GM23338 (cell line): ENCODE measurements around the gene TRIM45. TPM values are rescaled to one million over a fixed set of nuclear protein-coding genes. Genes with fewer than 3 reads are reported as not detected.

Experiments used
- ATAC-seq: fragments of 200-7000 bp; cut with Tn5 transposase; 3 replicates; pipeline ENCODE4 v1.9.1; 2020
- DNase-seq: peaks from one replicate; pipeline ENCODE4 v3.0.0-alpha.2; 2015; ENCODE audit warnings: low spot score
- H2AFZ ChIP-seq: fragments of 200-600 bp; sonication (generic); 2 replicates; pipeline ENCODE4 v1.8.0; 2016; ENCODE audit warnings: antibody characterized with exemption, mild to moderate bottlenecking, moderate library complexity
- H3F3A ChIP-seq: fragments of 200-600 bp; sonication (generic); replicated peaks from 2 replicates; pipeline ENCODE4 v1.8.0; 2017; ENCODE audit warnings: antibody characterized with exemption, mixed run types, low read depth
- H3K27ac ChIP-seq: fragments of 200-600 bp; sonication (generic); 2 replicates; pipeline ENCODE4 v1.6.1; 2016; ENCODE audit warnings: low read depth
- H3K27me3 ChIP-seq: fragments of 200-600 bp; sonication (generic); 2 replicates; pipeline ENCODE4 v1.8.0; 2016; ENCODE audit warnings: mild to moderate bottlenecking, mixed run types, moderate library complexity; ENCODE audit not compliant: insufficient read depth
- H3K36me3 ChIP-seq: fragments of 200-600 bp; sonication (generic); 2 replicates; pipeline ENCODE4 v1.8.0; 2016; ENCODE audit warnings: mild to moderate bottlenecking; ENCODE audit not compliant: insufficient read depth
- H3K4me1 ChIP-seq: fragments of 200-600 bp; sonication (generic); 2 replicates; pipeline ENCODE4 v1.8.0; 2016; ENCODE audit warnings: mild to moderate bottlenecking, moderate library complexity; ENCODE audit not compliant: insufficient read depth
- H3K4me2 ChIP-seq: fragments of 200-600 bp; sonication (generic); 2 replicates; pipeline ENCODE4 v1.7.1; 2017; ENCODE audit warnings: mixed run types
- H3K4me3 ChIP-seq: fragments of 200-600 bp; sonication (generic); 2 replicates; pipeline ENCODE4 v1.6.1; 2016; ENCODE audit warnings: mixed run types
- H3K79me2 ChIP-seq: fragments of 200-600 bp; sonication (generic); replicated peaks from 2 replicates; pipeline ENCODE4 v1.8.0; 2017; ENCODE audit warnings: mild to moderate bottlenecking; ENCODE audit not compliant: insufficient read depth
- H3K9me2 ChIP-seq: fragments of 200-600 bp; sonication (generic); 2 replicates; pipeline ENCODE4 v1.8.0; 2017; ENCODE audit not compliant: insufficient read depth
- H4K20me1 ChIP-seq: fragments of 200-600 bp; sonication (generic); replicated peaks from 2 replicates; pipeline ENCODE4 v1.8.0; 2017; ENCODE audit warnings: mild to moderate bottlenecking; ENCODE audit not compliant: insufficient read depth
- H3K27ac Mint-ChIP-seq: 2 replicates; pipeline ENCODE4 v1.8.0; 2020; ENCODE audit warnings: inconsistent platforms, mild to moderate bottlenecking, moderate library complexity, mixed read lengths
- H3K27me3 Mint-ChIP-seq: 3 replicates; pipeline ENCODE4 v1.8.0; 2022; ENCODE audit warnings: low read depth, mild to moderate bottlenecking, moderate library complexity, mixed read lengths, inconsistent platforms; ENCODE audit not compliant: insufficient read depth, poor library complexity
- H3K36me3 Mint-ChIP-seq: 3 replicates; pipeline ENCODE4 v1.8.0; 2021; ENCODE audit warnings: low read depth, mild to moderate bottlenecking, inconsistent platforms, moderate library complexity, mixed read lengths
- H3K4me1 Mint-ChIP-seq: 3 replicates; pipeline ENCODE4 v1.8.0; 2020; ENCODE audit warnings: mild to moderate bottlenecking, inconsistent platforms, mixed read lengths
- H3K4me3 Mint-ChIP-seq: 3 replicates; pipeline ENCODE4 v1.8.0; 2021; ENCODE audit warnings: moderate library complexity, mild to moderate bottlenecking, inconsistent platforms, mixed read lengths
- H3K9me3 Mint-ChIP-seq: 3 replicates; pipeline ENCODE4 v1.8.0; 2020; ENCODE audit warnings: moderate library complexity, mild to moderate bottlenecking, inconsistent platforms, mixed read lengths
- CREB1 ChIP-seq: fragments of 250-450 bp; sonication (Bioruptor Pico); IDR thresholded peaks from 2 replicates; pipeline ENCODE4 v1.5.0; 2020; ENCODE audit warnings: low read depth, mild to moderate bottlenecking, moderate library complexity
- CTCF ChIP-seq, 2 experiments: fragments of 200-600 bp in 1 of 2; sonication (generic) in 1 of 2; conservative IDR thresholded peaks; 2 replicates each; pipeline versions ENCODE4 v1.5.1 to v1.6.1; 2016 to 2017; ENCODE audit warnings: antibody characterized with exemption in 2 of 2, low read depth in 2 of 2, mild to moderate bottlenecking in 2 of 2, moderate library complexity in 1 of 2
- EZH2 ChIP-seq: fragments of 200-600 bp; sonication (generic); IDR thresholded peaks from one replicate; pipeline ENCODE4 v1.8.0; 2017; ENCODE audit warnings: antibody characterized with exemption, mild to moderate bottlenecking, low read depth; ENCODE audit not compliant: unreplicated experiment
- EZH2phosphoT487 ChIP-seq: fragments of 200-600 bp; sonication (generic); IDR thresholded peaks from one replicate; pipeline ENCODE4 v1.8.1; 2018; ENCODE audit warnings: antibody characterized with exemption; ENCODE audit not compliant: unreplicated experiment
- JUNB ChIP-seq: IDR thresholded peaks from one replicate; pipeline ENCODE4 v1.6.1; 2016; ENCODE audit warnings: antibody characterized with exemption; ENCODE audit not compliant: unreplicated experiment
- POLR2AphosphoS5 ChIP-seq: IDR thresholded peaks from 2 replicates; pipeline ENCODE4 v1.6.1; 2016; ENCODE audit warnings: antibody characterized with exemption, low read depth
- STAT1 ChIP-seq: IDR thresholded peaks from one replicate; pipeline ENCODE4 v1.6.1; 2016; ENCODE audit warnings: antibody characterized with exemption; ENCODE audit not compliant: unreplicated experiment
- polyA plus RNA-seq: library from polyadenylated mRNA; unstranded; fragments of >200 nt; fragmentation: Nextera tagmentation; extraction: Ambion mirVana; gene quantifications from 2 replicates; pipeline ENCODE4 v1.2.1, GENCODE V29; 2016
- total RNA-seq: library from RNA; depleted of rRNA; stranded (reverse); fragments of >200 nt; shearing (Covaris generic); gene quantifications from 2 replicates; pipeline ENCODE4 v1.2.3, GENCODE V29; 2014
- TF ChIP-seq, protein P1 (sequence below): IDR thresholded peaks from 2 replicates; pipeline ENCODE4 v1.6.1; 2016; ENCODE audit warnings: antibody characterized with exemption

The TRIM45 gene
- total and polyA plus RNA-seq, 2 experiments from 2014 or later: 8.8 to 15.0 TPM

DNA sequence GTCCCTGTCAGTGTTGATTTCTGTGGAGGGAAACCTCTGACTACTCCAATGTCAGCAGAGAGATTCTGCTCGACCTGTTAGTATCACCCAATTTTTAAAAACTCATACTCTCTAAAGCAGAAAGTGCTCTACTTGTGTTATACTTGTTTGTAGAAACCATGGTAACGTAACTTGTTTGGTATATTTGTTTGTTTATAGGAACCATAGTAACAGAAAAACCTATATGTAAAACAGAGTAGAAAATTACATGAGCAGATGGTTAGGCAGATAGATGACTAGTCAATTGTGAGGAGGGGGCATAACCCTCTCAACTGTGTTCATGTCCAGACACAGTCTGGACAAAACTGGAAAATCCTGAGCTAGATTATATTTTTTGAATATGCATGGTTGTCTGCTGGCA, 6.7 kb downstream of the TRIM45 start:
- ATAC-seq: no peak
- H3K9me3 Mint-ChIP-seq: no peaks in the 10 kb centered on the region
- peaks cover 17% of the 10 kb centered on the region for H3K36me3 ChIP-seq

GRCh38 chr1:117113199-117113598, 8.3 kb downstream of the TRIM45 start:
- Histone ChIP-seq H4K20me1 (no peaks in the 10 kb centered on the region), H3F3A (0 out of 2 replicates have a peak, but pooled peaks cover 3% of the 10 kb centered on the region), H3K27me3 (no peaks in the 10 kb centered on the region), H3K9me2 (no peaks in the 10 kb centered on the region), H3K4me1 (peaks cover 7% of the 10 kb centered on the region), H2AFZ (no peak overlapping the region), H3K36me3 (peaks cover 27% of the 10 kb centered on the region), H3K27ac (no peak overlapping the region), H3K4me3 (no peak overlapping the region), H3K79me2 (no peaks in the 10 kb centered on the region), H3K4me2 (no peak overlapping the region)
- H3K4me3 Mint-ChIP-seq: no peak overlapping the region
- DNase-seq: no peak
- no peaks in the 10 kb centered on the region for H3K9me3 Mint-ChIP-seq
- peaks cover 10% of the 10 kb centered on the region for H3K4me1 Mint-ChIP-seq
- H3K27me3 Mint-ChIP-seq: peaks cover 12% of the 10 kb centered on the region
- ATAC-seq: peak; percentile 24; the same call in 1 of the 3 replicates
- peaks cover 64% of the 10 kb centered on the region for H3K36me3 Mint-ChIP-seq
- no peak overlapping the region for H3K27ac Mint-ChIP-seq
- TF ChIP-seq JUNB (no peak), EZH2phosphoT487 (no peak), CREB1 (CRISPR knock-in tag) (no peak), POLR2AphosphoS5 (peak; percentile 28; the same call in 1 of the 2 replicates)
- TF ChIP-seq, protein P1, sequence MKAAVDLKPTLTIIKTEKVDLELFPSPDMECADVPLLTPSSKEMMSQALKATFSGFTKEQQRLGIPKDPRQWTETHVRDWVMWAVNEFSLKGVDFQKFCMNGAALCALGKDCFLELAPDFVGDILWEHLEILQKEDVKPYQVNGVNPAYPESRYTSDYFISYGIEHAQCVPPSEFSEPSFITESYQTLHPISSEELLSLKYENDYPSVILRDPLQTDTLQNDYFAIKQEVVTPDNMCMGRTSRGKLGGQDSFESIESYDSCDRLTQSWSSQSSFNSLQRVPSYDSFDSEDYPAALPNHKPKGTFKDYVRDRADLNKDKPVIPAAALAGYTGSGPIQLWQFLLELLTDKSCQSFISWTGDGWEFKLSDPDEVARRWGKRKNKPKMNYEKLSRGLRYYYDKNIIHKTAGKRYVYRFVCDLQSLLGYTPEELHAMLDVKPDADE: no peak

More for the DNA sequence above, 6.7 kb downstream of the TRIM45 start:
- Histone ChIP-seq H4K20me1 (no peaks in the 10 kb centered on the region), H3F3A (0 out of 2 replicates have a peak, but pooled peaks cover 3% of the 10 kb centered on the region), H3K27ac (no peak overlapping the region), H3K79me2 (no peaks in the 10 kb centered on the region), H2AFZ (no peak overlapping the region), H3K4me3 (no peak overlapping the region), H3K27me3 (no peaks in the 10 kb centered on the region), H3K9me2 (no peaks in the 10 kb centered on the region), H3K4me2 (no peak overlapping the region), H3K4me1 (peaks cover 7% of the 10 kb centered on the region)
- DNase-seq: no peak
- peaks cover 10% of the 10 kb centered on the region for H3K4me1 Mint-ChIP-seq
- H3K4me3 Mint-ChIP-seq: no peak overlapping the region
- no peak for TF ChIP-seq CREB1 (CRISPR knock-in tag)
- TF ChIP-seq POLR2AphosphoS5: no peak
- no peak for TF ChIP-seq STAT1
- TF ChIP-seq, protein P1: no peak
- TF ChIP-seq EZH2phosphoT487: no peak
- no peak for TF ChIP-seq JUNB
- H3K36me3 Mint-ChIP-seq: peaks cover 55% of the 10 kb centered on the region
- H3K27ac Mint-ChIP-seq: no peak overlapping the region
- peaks cover 11% of the 10 kb centered on the region for H3K27me3 Mint-ChIP-seq

- Mint-ChIP-seq H3K36me3 (peaks cover 64% of the 10 kb centered on the region), H3K4me3 (no peak overlapping the region; the same call in 2 of the 3 replicates), H3K27me3 (peaks cover 12% of the 10 kb centered on the region), H3K4me1 (peaks cover 10% of the 10 kb centered on the region), H3K9me3 (no peaks in the 10 kb centered on the region), H3K27ac (peak overlapping the region; percentile 55)
- DNase-seq (no peak), ATAC-seq (peak; percentile 36)
- Histone ChIP-seq H3K27ac (no peak overlapping the region), H2AFZ (no peak overlapping the region), H3F3A (0 out of 2 replicates have a peak, but pooled peaks cover 3% of the 10 kb centered on the region), H3K4me1 (peaks cover 7% of the 10 kb centered on the region), H3K27me3 (no peaks in the 10 kb centered on the region), H3K4me2 (peak overlapping the region; percentile 59), H3K4me3 (no peak overlapping the region), H4K20me1 (no peaks in the 10 kb centered on the region), H3K79me2 (no peaks in the 10 kb centered on the region), H3K9me2 (no peaks in the 10 kb centered on the region), H3K36me3 (peaks cover 27% of the 10 kb centered on the region)
- TF ChIP-seq EZH2phosphoT487: no peak
- peak; percentile 26 to 47; a peak in 2 of 4 replicates for TF ChIP-seq CTCF (conservative IDR thresholded peaks at IDR 0.05; ENCODE audit: low read depth in 2 of 2)
- TF ChIP-seq EZH2: no peak
Measured at GRCh38 chr1:117112047-117112717, 9.4 kb downstream of the TRIM45 start.
